GM23338 (cell line): Measurements from ENCODE around the gene SCN2B. TPM values are rescaled to one million over a fixed set of nuclear protein-coding genes. Genes with fewer than 3 reads are reported as not detected.

Source experiments
- ATAC-seq: fragments of 200-7000 bp; cut with Tn5 transposase; 3 replicates; pipeline ENCODE4 v1.9.1; 2020
- DNase-seq: peaks from one replicate; pipeline ENCODE4 v3.0.0-alpha.2; 2015; ENCODE audit warnings: low spot score
- H2AFZ ChIP-seq: fragments of 200-600 bp; sonication (generic); 2 replicates; pipeline ENCODE4 v1.8.0; 2016; ENCODE audit warnings: antibody characterized with exemption, mild to moderate bottlenecking, moderate library complexity
- H3F3A ChIP-seq: fragments of 200-600 bp; sonication (generic); replicated peaks from 2 replicates; pipeline ENCODE4 v1.8.0; 2017; ENCODE audit warnings: antibody characterized with exemption, mixed run types, low read depth
- H3K27ac ChIP-seq: fragments of 200-600 bp; sonication (generic); 2 replicates; pipeline ENCODE4 v1.6.1; 2016; ENCODE audit warnings: low read depth
- H3K27me3 ChIP-seq: fragments of 200-600 bp; sonication (generic); 2 replicates; pipeline ENCODE4 v1.8.0; 2016; ENCODE audit warnings: mild to moderate bottlenecking, mixed run types, moderate library complexity; ENCODE audit not compliant: insufficient read depth
- H3K36me3 ChIP-seq: fragments of 200-600 bp; sonication (generic); 2 replicates; pipeline ENCODE4 v1.8.0; 2016; ENCODE audit warnings: mild to moderate bottlenecking; ENCODE audit not compliant: insufficient read depth
- H3K4me1 ChIP-seq: fragments of 200-600 bp; sonication (generic); 2 replicates; pipeline ENCODE4 v1.8.0; 2016; ENCODE audit warnings: mild to moderate bottlenecking, moderate library complexity; ENCODE audit not compliant: insufficient read depth
- H3K4me2 ChIP-seq: fragments of 200-600 bp; sonication (generic); 2 replicates; pipeline ENCODE4 v1.7.1; 2017; ENCODE audit warnings: mixed run types
- H3K4me3 ChIP-seq: fragments of 200-600 bp; sonication (generic); 2 replicates; pipeline ENCODE4 v1.6.1; 2016; ENCODE audit warnings: mixed run types
- H3K79me2 ChIP-seq: fragments of 200-600 bp; sonication (generic); replicated peaks from 2 replicates; pipeline ENCODE4 v1.8.0; 2017; ENCODE audit warnings: mild to moderate bottlenecking; ENCODE audit not compliant: insufficient read depth
- H3K9me2 ChIP-seq: fragments of 200-600 bp; sonication (generic); 2 replicates; pipeline ENCODE4 v1.8.0; 2017; ENCODE audit not compliant: insufficient read depth
- H4K20me1 ChIP-seq: fragments of 200-600 bp; sonication (generic); replicated peaks from 2 replicates; pipeline ENCODE4 v1.8.0; 2017; ENCODE audit warnings: mild to moderate bottlenecking; ENCODE audit not compliant: insufficient read depth
- H3K27ac Mint-ChIP-seq: 2 replicates; pipeline ENCODE4 v1.8.0; 2020; ENCODE audit warnings: inconsistent platforms, mild to moderate bottlenecking, moderate library complexity, mixed read lengths
- H3K27me3 Mint-ChIP-seq: 3 replicates; pipeline ENCODE4 v1.8.0; 2022; ENCODE audit warnings: low read depth, mild to moderate bottlenecking, moderate library complexity, mixed read lengths, inconsistent platforms; ENCODE audit not compliant: insufficient read depth, poor library complexity
- H3K36me3 Mint-ChIP-seq: 3 replicates; pipeline ENCODE4 v1.8.0; 2021; ENCODE audit warnings: low read depth, mild to moderate bottlenecking, inconsistent platforms, moderate library complexity, mixed read lengths
- H3K4me1 Mint-ChIP-seq: 3 replicates; pipeline ENCODE4 v1.8.0; 2020; ENCODE audit warnings: mild to moderate bottlenecking, inconsistent platforms, mixed read lengths
- H3K4me3 Mint-ChIP-seq: 3 replicates; pipeline ENCODE4 v1.8.0; 2021; ENCODE audit warnings: moderate library complexity, mild to moderate bottlenecking, inconsistent platforms, mixed read lengths
- H3K9me3 Mint-ChIP-seq: 3 replicates; pipeline ENCODE4 v1.8.0; 2020; ENCODE audit warnings: moderate library complexity, mild to moderate bottlenecking, inconsistent platforms, mixed read lengths
- EZH2 ChIP-seq: fragments of 200-600 bp; sonication (generic); IDR thresholded peaks from one replicate; pipeline ENCODE4 v1.8.0; 2017; ENCODE audit warnings: antibody characterized with exemption, mild to moderate bottlenecking, low read depth; ENCODE audit not compliant: unreplicated experiment
- EZH2phosphoT487 ChIP-seq: fragments of 200-600 bp; sonication (generic); IDR thresholded peaks from one replicate; pipeline ENCODE4 v1.8.1; 2018; ENCODE audit warnings: antibody characterized with exemption; ENCODE audit not compliant: unreplicated experiment
- NANOG ChIP-seq: IDR thresholded peaks from 2 replicates; pipeline ENCODE4 v1.6.1; 2016; ENCODE audit warnings: antibody characterized with exemption, borderline replicate concordance
- POLR2AphosphoS5 ChIP-seq: IDR thresholded peaks from 2 replicates; pipeline ENCODE4 v1.6.1; 2016; ENCODE audit warnings: antibody characterized with exemption, low read depth
- ZNF462 ChIP-seq: fragments of 250-450 bp; sonication (Bioruptor Pico); IDR thresholded peaks from 2 replicates; pipeline ENCODE4 v1.5.0; 2020; ENCODE audit warnings: mild to moderate bottlenecking, moderate library complexity
- polyA plus RNA-seq: library from polyadenylated mRNA; unstranded; fragments of >200 nt; fragmentation: Nextera tagmentation; extraction: Ambion mirVana; gene quantifications from 2 replicates; pipeline ENCODE4 v1.2.1, GENCODE V29; 2016
- total RNA-seq: library from RNA; depleted of rRNA; stranded (reverse); fragments of >200 nt; shearing (Covaris generic); gene quantifications from 2 replicates; pipeline ENCODE4 v1.2.3, GENCODE V29; 2014

SCN2B gene
- total and polyA plus RNA-seq, 2 experiments from 2014 or later = 0.03 TPM; not detected in 1

GRCh38 chr11:118128310-118128709 is 48.1 kb downstream of the SCN2B start:
- no peaks in the 10 kb centered on the region for H3K36me3 Mint-ChIP-seq
- Histone ChIP-seq H3F3A (no peaks in the 10 kb centered on the region), H3K27me3 (no peaks in the 10 kb centered on the region), H3K79me2 (no peaks in the 10 kb centered on the region), H3K4me2 (no peak overlapping the region), H3K36me3 (no peaks in the 10 kb centered on the region), H3K4me3 (no peak overlapping the region), H2AFZ (peak overlapping the region; percentile 23; the same call in 1 of the 2 replicates), H3K9me2 (no peaks in the 10 kb centered on the region), H4K20me1 (no peaks in the 10 kb centered on the region), H3K27ac (no peak overlapping the region), H3K4me1 (no peaks in the 10 kb centered on the region)
- peaks cover 4% of the 10 kb centered on the region; the same call in 2 of the 3 replicates for H3K4me1 Mint-ChIP-seq
- no peaks in the 10 kb centered on the region for H3K9me3 Mint-ChIP-seq
- no peak overlapping the region for H3K4me3 Mint-ChIP-seq
- TF ChIP-seq POLR2AphosphoS5 = no peak
- no peak for TF ChIP-seq EZH2phosphoT487
- no peak for TF ChIP-seq EZH2
- TF ChIP-seq NANOG = no peak
- H3K27ac Mint-ChIP-seq = no peak overlapping the region
- no peak for DNase-seq
- H3K27me3 Mint-ChIP-seq = peaks cover 5% of the 10 kb centered on the region
- no peak for ATAC-seq

GRCh38 chr11:118126082-118126838 is 50.2 kb downstream of the SCN2B start:
- Histone ChIP-seq H3K4me3 (no peak overlapping the region), H3K36me3 (no peaks in the 10 kb centered on the region), H3F3A (no peaks in the 10 kb centered on the region), H2AFZ (peak overlapping the region; percentile 76), H3K27me3 (no peaks in the 10 kb centered on the region), H4K20me1 (no peaks in the 10 kb centered on the region), H3K9me2 (no peaks in the 10 kb centered on the region), H3K79me2 (no peaks in the 10 kb centered on the region), H3K4me1 (no peaks in the 10 kb centered on the region), H3K27ac (no peak overlapping the region), H3K4me2 (no peak overlapping the region)
- no peak for DNase-seq
- TF ChIP-seq POLR2AphosphoS5 = peak; percentile 62
- TF ChIP-seq EZH2 = no peak
- no peaks in the 10 kb centered on the region for H3K36me3 Mint-ChIP-seq
- no peak overlapping the region for H3K4me3 Mint-ChIP-seq
- peaks cover 4% of the 10 kb centered on the region; the same call in 2 of the 3 replicates for H3K4me1 Mint-ChIP-seq
- peaks cover 5% of the 10 kb centered on the region for H3K27me3 Mint-ChIP-seq
- no peak; the same call in 2 of the 3 replicates for ATAC-seq
- H3K27ac Mint-ChIP-seq = peak overlapping the region; percentile 63
- no peaks in the 10 kb centered on the region for H3K9me3 Mint-ChIP-seq

- Histone ChIP-seq H3K27ac (no peak overlapping the region), H3K4me1 (no peaks in the 10 kb centered on the region), H3K4me3 (no peak overlapping the region), H4K20me1 (no peaks in the 10 kb centered on the region), H2AFZ (peak overlapping the region; percentile 69; the same call in 1 of the 2 replicates), H3K9me2 (no peaks in the 10 kb centered on the region), H3F3A (no peaks in the 10 kb centered on the region), H3K79me2 (no peaks in the 10 kb centered on the region), H3K4me2 (no peak overlapping the region), H3K36me3 (no peaks in the 10 kb centered on the region), H3K27me3 (no peaks in the 10 kb centered on the region)
- no peaks in the 10 kb centered on the region for H3K9me3 Mint-ChIP-seq
- no peak; the same call in 2 of the 3 replicates for ATAC-seq
- H3K4me1 Mint-ChIP-seq = peaks cover 4% of the 10 kb centered on the region; the same call in 2 of the 3 replicates
- H3K27me3 Mint-ChIP-seq = peaks cover 5% of the 10 kb centered on the region
- no peak overlapping the region for H3K27ac Mint-ChIP-seq
- no peak overlapping the region for H3K4me3 Mint-ChIP-seq
- DNase-seq = no peak
- TF ChIP-seq ZNF462 (CRISPR knock-in tag) = no peak
- no peaks in the 10 kb centered on the region for H3K36me3 Mint-ChIP-seq
Measured at GRCh38 chr11:118124929-118125535, 51.4 kb downstream of the SCN2B start.
